SK-N-SH (cell line): Measurements from ENCODE around the gene MADD.

Source experiments
- CHD2 ChIP-seq: fragments of 150-350 bp; IDR thresholded peaks from 2 replicates; pipeline ENCODE4 v1.6.1; 2018; ENCODE audit warnings: low read length; ENCODE audit not compliant: partially characterized antibody
- CTCF ChIP-seq: fragments of 200-600 bp; sonication (generic); IDR thresholded peaks from 2 replicates; pipeline ENCODE4 v1.6.1; 2017; ENCODE audit warnings: antibody characterized with exemption, mild to moderate bottlenecking, moderate library complexity
- FOSL2 ChIP-seq: IDR thresholded peaks from 2 replicates; pipeline ENCODE4 v1.4.0; 2012; ENCODE audit warnings: low read depth, mild to moderate bottlenecking, moderate library complexity, borderline replicate concordance
- JUND ChIP-seq: IDR thresholded peaks from 2 replicates; pipeline ENCODE4 v1.4.0; 2012
- POLR2AphosphoS5 ChIP-seq: IDR thresholded peaks from 2 replicates; pipeline ENCODE4 v1.6.1; 2012; ENCODE audit warnings: low read depth, low read length
- RAD21 ChIP-seq: IDR thresholded peaks from 2 replicates; pipeline ENCODE4 v1.6.1; 2012; ENCODE audit warnings: mild to moderate bottlenecking, low read length
- REST ChIP-seq: IDR thresholded peaks from 2 replicates; pipeline ENCODE4 v1.6.1; 2012; ENCODE audit warnings: mild to moderate bottlenecking, low read depth, low read length, moderate library complexity
- RFX5 ChIP-seq: IDR thresholded peaks from 2 replicates; pipeline ENCODE4 v1.6.1; 2012; ENCODE audit warnings: mild to moderate bottlenecking, improper control_type of control experiment, low read length
- SIN3A ChIP-seq: IDR thresholded peaks from 2 replicates; pipeline ENCODE4 v1.6.1; 2012; ENCODE audit warnings: low read depth, mild to moderate bottlenecking, low read length, moderate library complexity, borderline replicate concordance
- SMC3 ChIP-seq: IDR thresholded peaks from 2 replicates; pipeline ENCODE4 v1.6.1; 2012; ENCODE audit warnings: low read depth, low read length, improper control_type of control experiment
- TEAD4 ChIP-seq: IDR thresholded peaks from 2 replicates; pipeline ENCODE4 v1.4.0; 2012; ENCODE audit warnings: mild to moderate bottlenecking, borderline replicate concordance; ENCODE audit not compliant: insufficient read depth
- YY1 ChIP-seq: IDR thresholded peaks from 2 replicates; pipeline ENCODE4 v1.4.0; 2012; ENCODE audit warnings: low read depth, mild to moderate bottlenecking
- ZBTB33 ChIP-seq: IDR thresholded peaks from 2 replicates; pipeline ENCODE4 v1.4.0; 2012; ENCODE audit warnings: low read depth, borderline replicate concordance

GRCh38 chr11:47327025-47327424, 57.1 kb downstream of the MADD start:
- TF ChIP-seq CTCF: no peak
- TF ChIP-seq YY1: no peak
- TF ChIP-seq TEAD4: no peak
- no peak for TF ChIP-seq POLR2AphosphoS5
- TF ChIP-seq JUND: no peak
- TF ChIP-seq FOSL2: no peak
- TF ChIP-seq SMC3: no peak
- TF ChIP-seq RAD21: no peak
- TF ChIP-seq ZBTB33: no peak
- TF ChIP-seq RFX5: no peak
- TF ChIP-seq SIN3A: no peak
- TF ChIP-seq CHD2: no peak
- TF ChIP-seq REST: no peak
